PC-3 (cell line): ENCODE data around the gene PRELID1. TPM values are rescaled to one million over a fixed set of nuclear protein-coding genes. Genes with fewer than 3 reads are reported as not detected.

Experiments
- ATAC-seq: fragments of 200-7000 bp; cut with Tn5 transposase; 2 replicates; pipeline ENCODE4 v1.9.1; 2020; ENCODE audit warnings: mild to moderate bottlenecking, moderate library complexity
- BruUV-seq: library from RNA; stranded (reverse); fragments of 400-500 nt; replicated peaks from 2 replicates; lab custom pipeline; 2021; lab: Mats Ljungman, UMichigan
- CTCF ChIA-PET: fragments of 300-600 bp; sonication (Branson Sonifier 250); formaldehyde crosslinking; loops from one replicate; lab custom pipeline; 2022; ENCODE audit warnings: antibody characterized with exemption; lab: Charles Lee
- POLR2A ChIA-PET: fragments of 300-600 bp; sonication (Branson Sonifier 250); formaldehyde crosslinking; loops from one replicate; lab custom pipeline; 2022; ENCODE audit warnings: antibody characterized with exemption; ENCODE audit not compliant: unreplicated experiment; lab: Charles Lee
- DNase-seq: peaks from one replicate; pipeline ENCODE4 v3.0.0-alpha.2; 2015
- H2AFZ ChIP-seq: fragments of 300-600 bp; sonication (generic); 2 replicates; pipeline ENCODE4 v1.6.0; 2016; ENCODE audit warnings: antibody characterized with exemption, low read length
- H3F3A ChIP-seq: fragments of 300-600 bp; sonication (generic); one replicate; pipeline ENCODE4 v1.6.0; 2017; ENCODE audit warnings: antibody characterized with exemption, low read length, control low read depth, mild to moderate bottlenecking; ENCODE audit not compliant: unreplicated experiment
- H3K27ac ChIP-seq: fragments of 300-600 bp; sonication (generic); 2 replicates; pipeline ENCODE4 v1.5.1; 2016; ENCODE audit warnings: mild to moderate bottlenecking, low read length
- H3K27me3 ChIP-seq: fragments of 300-600 bp; sonication (generic); 2 replicates; pipeline ENCODE4 v1.6.1; 2016; ENCODE audit warnings: low read length, mixed read lengths
- H3K36me3 ChIP-seq: fragments of 300-600 bp; sonication (generic); 2 replicates; pipeline ENCODE4 v1.6.1; 2016; ENCODE audit warnings: low read depth, mixed run types, low read length, mixed read lengths
- H3K4me1 ChIP-seq: fragments of 300-600 bp; sonication (generic); 2 replicates; pipeline ENCODE4 v1.5.1; 2016; ENCODE audit warnings: low read length; ENCODE audit not compliant: insufficient read depth
- H3K4me2 ChIP-seq: fragments of 300-600 bp; sonication (generic); 2 replicates; pipeline ENCODE4 v1.6.0; 2016; ENCODE audit warnings: low read length
- H3K4me3 ChIP-seq: fragments of 300-600 bp; sonication (generic); 2 replicates; pipeline ENCODE4 v1.5.1; 2016; ENCODE audit warnings: mild to moderate bottlenecking, low read length, mixed read lengths
- H3K79me2 ChIP-seq: fragments of 300-600 bp; sonication (generic); 2 replicates; pipeline ENCODE4 v1.6.1; 2017; ENCODE audit warnings: low read length, mixed read lengths
- H3K9ac ChIP-seq: fragments of 300-600 bp; sonication (generic); 2 replicates; pipeline ENCODE4 v1.6.0; 2016; ENCODE audit warnings: mild to moderate bottlenecking, low read length
- H3K9me2 ChIP-seq: fragments of 300-600 bp; sonication (generic); replicated peaks from 2 replicates; pipeline ENCODE4 v1.6.1; 2016; ENCODE audit warnings: mixed run types, low read length, mixed read lengths
- H3K9me3 ChIP-seq: fragments of 300-600 bp; sonication (generic); 2 replicates; pipeline ENCODE4 v1.6.1; 2016; ENCODE audit warnings: low read length, mixed read lengths
- H4K20me1 ChIP-seq: fragments of 300-600 bp; sonication (generic); 2 replicates; pipeline ENCODE4 v1.6.1; 2016; ENCODE audit warnings: low read length, mixed read lengths
- CTCF ChIP-seq: fragments of 300-600 bp; sonication (generic); conservative IDR thresholded peaks from 2 replicates; pipeline ENCODE4 v1.5.1; 2017; ENCODE audit warnings: antibody characterized with exemption, low read depth, mild to moderate bottlenecking, low read length
- EZH2 ChIP-seq: fragments of 300-600 bp; sonication (generic); IDR thresholded peaks from one replicate; pipeline ENCODE4 v1.6.1; 2017; ENCODE audit warnings: antibody characterized with exemption, mild to moderate bottlenecking, low read length; ENCODE audit not compliant: unreplicated experiment
- EZH2phosphoT487 ChIP-seq: fragments of 300-600 bp; sonication (generic); IDR thresholded peaks from 2 replicates; pipeline ENCODE4 v1.6.1; 2018; ENCODE audit warnings: mild to moderate bottlenecking, antibody characterized with exemption, low read length, borderline replicate concordance
- intact Hi-C: fragments of 100-400 bp; cut with micrococcal nuclease; formaldehyde crosslinking; loops from 2 replicates; pipeline ENCODE4 v1.9.0; 2023
- total RNA-seq: library from RNA; depleted of rRNA; stranded (reverse); fragments of >200 nt; gene quantifications from 2 replicates; pipeline ENCODE4 v1.2.3, GENCODE V29; 2014

PRELID1 gene
- total RNA-seq, 1 experiment from 2014 or later, result 505 TPM

DNA sequence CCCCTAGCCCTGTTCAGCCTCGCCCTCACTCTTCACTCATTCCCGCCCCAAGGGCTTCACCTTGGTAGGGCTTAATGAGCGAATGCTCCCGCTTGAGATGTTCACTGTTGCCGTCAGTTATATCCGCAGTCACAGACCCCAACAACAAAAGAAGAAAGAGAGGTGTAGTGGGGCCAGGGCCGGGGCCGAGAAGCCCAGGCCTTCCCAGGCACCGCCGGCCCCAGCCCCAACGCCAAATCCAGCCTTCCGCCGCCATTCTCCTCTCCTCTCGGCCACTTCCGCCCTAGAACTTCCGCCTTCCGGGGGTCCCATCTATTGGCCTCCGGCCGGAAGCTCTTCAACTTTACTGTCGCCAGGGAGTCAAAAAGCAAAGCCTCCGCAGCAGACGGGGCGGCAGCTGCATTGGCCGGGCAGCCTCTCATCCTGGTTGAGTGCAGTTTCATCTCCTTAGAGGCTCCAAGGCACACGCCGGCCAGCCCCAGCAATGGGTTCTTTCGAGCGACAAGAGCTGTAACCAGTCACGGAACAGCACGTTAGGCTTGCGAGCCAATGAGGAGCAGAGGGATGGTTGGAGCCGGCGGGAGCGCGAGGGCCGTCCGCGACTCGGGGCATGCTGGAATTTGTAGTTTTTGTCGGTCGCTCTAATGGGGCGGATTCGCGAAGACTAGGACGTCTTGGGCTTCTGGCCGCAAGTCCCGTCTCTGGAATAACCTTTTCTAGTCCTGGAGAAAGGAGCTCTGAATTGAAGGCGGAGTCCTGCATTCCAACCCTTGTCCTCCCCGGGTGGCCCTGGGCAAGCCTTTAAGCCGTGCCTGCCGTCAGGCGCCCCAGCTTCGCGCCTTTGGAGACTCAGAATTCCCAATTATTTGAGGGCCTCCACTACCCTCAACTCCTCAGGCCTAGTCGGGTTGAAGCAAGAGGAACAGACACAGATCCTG, 48.1 kb downstream of the PRELID1 start, which contains the start of gene LMAN2:
LMAN2 (minus strand) TSS at position 277 of the 938 bp plus-strand sequence; CDS start at position 256, 21 bp downstream.
- peaks cover 36% of the 10 kb centered on the region for H3K4me1 ChIP-seq
- intact Hi-C loops, result no loop called here
- peak; percentile 94 for ATAC-seq
- H3K9me3 ChIP-seq, result no peaks in the 10 kb centered on the region
- peak within 1 kb of the TSS; percentile 95 for H3K9ac ChIP-seq
- H2AFZ ChIP-seq, result peak within 1 kb of the TSS; percentile 97
- peak within 1 kb of the TSS; percentile 96 for H3K4me2 ChIP-seq
- H4K20me1 ChIP-seq, result 0 out of 2 replicates have a peak, but pooled peaks cover 5% of the 10 kb centered on the region
- DNase-seq, result peak; percentile 94
- H3K4me3 ChIP-seq, result peak within 1 kb of the TSS; percentile 93
- peaks cover 48% of the 10 kb centered on the region for H3K79me2 ChIP-seq
- H3F3A ChIP-seq, result peaks cover 8% of the 10 kb centered on the region
- H3K27me3 ChIP-seq, result no peaks in the 10 kb centered on the region
- ChIA-PET POLR2A (interaction anchor here (0.7 to 0.8 kb wide), 4 partner anchors 27 to 813 kb away, joined by 3 to 11 read pairs (median 4); no protein-coding TSS in a partner anchor), CTCF (interaction anchor here (1.6 kb wide), 1 partner anchor 19 kb away, joined by 7 read pairs; no protein-coding TSS in a partner anchor)
- no peaks in the 10 kb centered on the region for H3K9me2 ChIP-seq
- peak within 1 kb of the TSS; percentile 93 for H3K27ac ChIP-seq
- no peak for TF ChIP-seq CTCF
- no peak for TF ChIP-seq EZH2phosphoT487
- TF ChIP-seq EZH2, result no peak
- peaks cover 4% of the 10 kb centered on the region; the same call in 1 of the 2 replicates for H3K36me3 ChIP-seq
- no TSS peak for BruUV-seq

- intact Hi-C loops, result no loop called here
- Histone ChIP-seq H4K20me1 (no peaks in the 10 kb centered on the region), H2AFZ (no peak overlapping the region), H3K27ac (no peak overlapping the region), H3K36me3 (no peaks in the 10 kb centered on the region), H3K9me2 (no peaks in the 10 kb centered on the region), H3F3A (peaks cover 8% of the 10 kb centered on the region), H3K9me3 (no peaks in the 10 kb centered on the region), H3K27me3 (no peaks in the 10 kb centered on the region), H3K4me3 (no peak overlapping the region), H3K9ac (no peak overlapping the region), H3K4me1 (peaks cover 37% of the 10 kb centered on the region), H3K79me2 (peaks cover 34% of the 10 kb centered on the region), H3K4me2 (no peak overlapping the region)
- TF ChIP-seq EZH2phosphoT487 (no peak), CTCF (no peak), EZH2 (no peak)
- no TSS peak for BruUV-seq
- no peak for ATAC-seq
- ChIA-PET CTCF (no interaction called here), POLR2A (no interaction called here)
- DNase-seq, result no peak
These were observed 49.5 kb downstream of the PRELID1 start for GRCh38 chr5:177353093-177353492.
